HepG2 (cell line): ENCODE measurements around the gene AFG1L. TPM values are rescaled to one million over a fixed set of nuclear protein-coding genes. Genes with fewer than 3 reads are reported as not detected.

ENCODE experiments used
- ARNT2 ChIP-seq: sonication (generic); formaldehyde crosslinking; IDR thresholded peaks from 2 replicates; pipeline ENCODE4 v1.8.0; 2022; ENCODE audit warnings: mild to moderate bottlenecking, low read depth, missing genetic modification reagents, moderate library complexity
- GPN1 ChIP-seq: sonication (generic); formaldehyde crosslinking; IDR thresholded peaks from 2 replicates; pipeline ENCODE4 v1.5.1; 2020; ENCODE audit warnings: missing genetic modification reagents, borderline replicate concordance
- HBP1 ChIP-seq: IDR thresholded peaks from 2 replicates; pipeline ENCODE4 v1.6.1; 2016; ENCODE audit warnings: low read depth, control low read depth
- KMT2A ChIP-seq: sonication (generic); formaldehyde crosslinking; IDR thresholded peaks from 2 replicates; pipeline ENCODE4 v1.4.0; 2020; ENCODE audit warnings: missing genetic modification reagents
- MIXL1 ChIP-seq: IDR thresholded peaks from 2 replicates; pipeline ENCODE4 v1.6.1; 2016
- RARG ChIP-seq: sonication (generic); formaldehyde crosslinking; IDR thresholded peaks from 2 replicates; pipeline ENCODE4 v1.4.0; 2020; ENCODE audit warnings: low read depth, mild to moderate bottlenecking, missing genetic modification reagents
- ZBTB26 ChIP-seq: IDR thresholded peaks from 2 replicates; pipeline ENCODE4 v1.6.1; 2016; ENCODE audit warnings: missing compliant biosample characterization, missing genetic modification reagents, borderline replicate concordance
- ZNF24 ChIP-seq: fragments of 450-650 bp; IDR thresholded peaks from 2 replicates; pipeline ENCODE4 v1.6.1; 2017; ENCODE audit warnings: antibody characterized with exemption, mild to moderate bottlenecking
- ZNF281 ChIP-seq: sonication (generic); formaldehyde crosslinking; IDR thresholded peaks from 2 replicates; pipeline ENCODE4 v1.4.0; 2020; ENCODE audit warnings: missing genetic modification reagents, borderline replicate concordance
- ZNF34 ChIP-seq: sonication (generic); formaldehyde crosslinking; IDR thresholded peaks from 2 replicates; pipeline ENCODE4 v1.4.0; 2020; ENCODE audit warnings: mild to moderate bottlenecking, missing genetic modification reagents, borderline replicate concordance
- ZNF367 ChIP-seq: sonication (generic); formaldehyde crosslinking; IDR thresholded peaks from 2 replicates; pipeline ENCODE4 v1.4.0; 2020; ENCODE audit warnings: missing genetic modification reagents, borderline replicate concordance
- ZNF639 ChIP-seq: conservative IDR thresholded peaks from 2 replicates; pipeline ENCODE4 v1.6.1; 2018; ENCODE audit warnings: missing genetic modification reagents
- ZNF687 ChIP-seq: sonication (generic); formaldehyde crosslinking; IDR thresholded peaks from 2 replicates; pipeline ENCODE4 v1.5.1; 2020; ENCODE audit warnings: mild to moderate bottlenecking, missing genetic modification reagents, moderate library complexity
- ZNF761 ChIP-seq: sonication (generic); formaldehyde crosslinking; conservative IDR thresholded peaks from 2 replicates; pipeline ENCODE4 v1.4.0; 2020; ENCODE audit warnings: mild to moderate bottlenecking, missing genetic modification reagents
- ZNF768 ChIP-seq: sonication (generic); formaldehyde crosslinking; IDR thresholded peaks from 2 replicates; pipeline ENCODE4 v1.4.0; 2020; ENCODE audit warnings: missing genetic modification reagents
- polyA plus RNA-seq, 8 experiments: library from polyadenylated mRNA; depleted of rRNA in 3 of 8; stranded (reverse) in 7 of 8; unstranded in 1 of 8; fragments of >200 nt; fragmentation: Illumina TruSeq in 4 of 8; extraction: Trizol in 4 of 8; gene quantifications; 2 replicates each; pipeline versions ENCODE4 v1.2.1 to v1.2.3, GENCODE V29; 2011 to 2016; ENCODE audit warnings: low read depth in 4 of 8, missing spikeins in 1 of 8, mixed read lengths in 1 of 8; ENCODE audit not compliant: insufficient read depth in 1 of 8
- total RNA-seq, 5 experiments: library from RNA; depleted of rRNA; stranded (reverse); fragments of >200 nt; fragmentation: Illumina TruSeq; extraction: Trizol; gene quantifications; 2 replicates each; pipeline ENCODE4 v1.2.3, GENCODE V29; 2016; ENCODE audit warnings: low read depth in 1 of 5

AFG1L gene
- total and polyA plus RNA-seq, 2 of the 13 experiments (the other 11 are each of a cell fraction or from before 2014, with no cell fraction given) = 3.1 to 14.0 TPM

GRCh38 chr6:108294727-108295625, at the start of gene AFG1L (continued):
- peak; percentile 14; the same call in 1 of the 2 replicates for TF ChIP-seq HBP1
- no peak for TF ChIP-seq ZNF367
- TF ChIP-seq MIXL1 (CRISPR knock-in tag) = no peak
- TF ChIP-seq KMT2A = 0 out of 2 replicates have a peak, but pooled peaks have one; percentile 27
- TF ChIP-seq ZBTB26 (CRISPR knock-in tag) = peak; percentile 43; the same call in 1 of the 2 replicates
- TF ChIP-seq ZNF768 (CRISPR knock-in tag) = peak; percentile 39; the same call in 1 of the 2 replicates
- peak; percentile 88 for TF ChIP-seq ZNF687 (CRISPR knock-in tag)
- no peak for TF ChIP-seq ZNF34
- 0 out of 2 replicates have a peak, but pooled peaks have one; percentile 8 for TF ChIP-seq ZNF281
- 0 out of 2 replicates have a peak, but pooled peaks have one; percentile 22 for TF ChIP-seq ZNF639 (CRISPR knock-in tag)
- TF ChIP-seq ARNT2 (CRISPR knock-in tag) = peak; percentile 72
- TF ChIP-seq ZNF24 = no peak
- TF ChIP-seq GPN1 (CRISPR knock-in tag) = no peak
- no peak for TF ChIP-seq ZNF761 (CRISPR knock-in tag)
- TF ChIP-seq RARG (CRISPR knock-in tag) = no peak
